GM18502 (cell line): ENCODE results near the gene HAUS2.

Source experiments
- ATAC-seq: cut with Tn5 transposase; IDR thresholded peaks from one replicate; pipeline ENCODE4 v1.9.1; 2021; ENCODE audit warnings: mild to moderate bottlenecking; ENCODE audit not compliant: unreplicated experiment, poor library complexity

HAUS2 gene

DNA sequence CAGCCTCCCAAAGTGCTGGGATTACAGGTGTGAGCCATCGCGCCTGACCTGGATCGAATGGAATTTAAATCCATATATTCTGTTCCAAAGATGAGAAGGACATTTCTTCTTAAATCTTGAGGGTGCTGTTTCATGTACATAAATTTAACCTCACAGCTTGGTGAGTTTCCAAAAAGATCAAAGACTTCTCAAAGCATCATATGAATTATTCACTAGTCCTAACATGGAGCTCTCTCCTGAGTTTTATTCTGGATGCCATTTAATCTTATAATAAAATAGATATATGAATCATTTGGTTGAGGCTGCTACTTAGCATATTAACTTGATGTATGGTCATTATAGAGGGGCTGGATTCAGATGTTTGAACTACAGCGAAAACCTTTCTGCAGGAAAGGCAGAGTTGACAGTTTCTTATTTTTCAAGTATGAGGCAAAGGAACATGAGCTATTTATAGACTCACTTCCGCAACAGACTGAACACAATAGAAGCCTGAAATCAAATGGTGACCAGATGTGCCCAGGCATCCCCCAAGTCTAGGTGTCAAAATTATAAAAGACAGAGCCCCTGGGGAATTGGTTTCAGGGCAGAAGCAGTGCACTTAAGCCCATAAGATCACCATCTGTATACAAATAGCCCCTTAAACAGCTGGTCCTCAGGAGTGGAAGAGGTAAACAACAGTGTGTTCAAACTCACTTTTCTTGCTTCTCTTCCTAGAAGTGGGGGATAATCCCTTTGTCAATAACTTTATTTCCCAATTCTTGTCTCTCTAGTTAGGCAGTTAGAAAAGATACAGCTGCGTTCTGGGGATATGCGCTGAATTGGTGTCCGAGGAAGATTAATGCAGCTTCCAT lies 56.5 kb downstream of the HAUS2 start:
- no peak for ATAC-seq

DNA sequence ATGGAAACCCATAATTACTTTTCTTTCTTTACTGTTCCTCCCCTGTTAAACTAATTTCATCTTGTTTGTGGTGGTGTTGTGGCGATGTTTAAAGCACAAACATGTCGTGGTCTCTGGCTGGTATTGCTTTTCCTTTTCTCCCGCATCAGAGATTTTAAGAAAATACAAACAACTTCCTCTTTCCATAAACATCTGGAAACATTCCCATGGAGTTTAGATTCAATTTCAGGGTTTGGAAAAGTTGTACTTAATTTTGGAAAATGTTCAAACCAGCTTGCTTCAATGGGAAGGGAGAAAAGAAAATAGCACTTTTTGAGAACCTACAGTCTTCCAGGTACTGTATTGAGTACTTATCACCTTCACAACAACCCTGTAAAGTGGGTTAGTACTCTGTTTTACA lies 57.2 kb downstream of the HAUS2 start:
- no peak for ATAC-seq

GRCh38 chr15:42608110-42608531 lies 59.5 kb downstream of the HAUS2 start:
- peak; percentile 63 for ATAC-seq

DNA sequence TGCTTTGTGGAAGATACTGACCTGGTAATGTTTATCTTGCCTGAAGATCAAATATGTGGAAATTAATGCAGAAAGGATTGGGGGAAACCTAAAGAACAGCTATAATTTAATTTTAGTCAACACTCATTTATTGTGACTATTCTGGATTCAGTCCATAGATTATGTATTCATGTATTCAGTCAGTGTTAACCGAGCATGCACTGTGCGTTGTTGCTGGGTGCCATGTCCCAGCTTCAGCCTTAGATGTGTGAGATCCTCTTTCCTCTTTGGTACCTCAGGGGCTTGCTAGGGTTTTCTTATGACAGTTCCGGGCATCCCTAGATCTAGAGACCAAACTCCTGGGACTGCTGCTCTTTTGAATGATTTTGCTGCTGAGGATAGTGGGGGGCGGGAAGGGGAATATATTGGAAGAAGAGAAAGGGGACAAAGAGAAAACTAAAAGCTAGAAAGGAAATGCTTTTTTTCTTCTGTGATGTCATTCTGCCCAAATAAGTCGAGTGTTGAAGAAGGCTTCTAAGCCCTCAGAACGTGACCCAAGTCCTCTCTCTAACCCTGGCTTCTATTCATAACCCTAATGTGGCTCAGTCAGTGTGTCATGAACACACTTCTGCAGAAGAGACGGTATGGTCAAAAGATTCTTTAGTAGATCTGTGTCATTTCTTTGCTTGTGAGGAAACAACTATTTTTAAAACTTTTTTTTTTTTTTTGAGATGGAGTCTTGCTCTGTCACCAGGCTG lies 60.3 kb downstream of the HAUS2 start:
- ATAC-seq: no peak

- no peak for ATAC-seq
Observed at GRCh38 chr15:42611532-42611931, 62.9 kb downstream of the HAUS2 start.

DNA sequence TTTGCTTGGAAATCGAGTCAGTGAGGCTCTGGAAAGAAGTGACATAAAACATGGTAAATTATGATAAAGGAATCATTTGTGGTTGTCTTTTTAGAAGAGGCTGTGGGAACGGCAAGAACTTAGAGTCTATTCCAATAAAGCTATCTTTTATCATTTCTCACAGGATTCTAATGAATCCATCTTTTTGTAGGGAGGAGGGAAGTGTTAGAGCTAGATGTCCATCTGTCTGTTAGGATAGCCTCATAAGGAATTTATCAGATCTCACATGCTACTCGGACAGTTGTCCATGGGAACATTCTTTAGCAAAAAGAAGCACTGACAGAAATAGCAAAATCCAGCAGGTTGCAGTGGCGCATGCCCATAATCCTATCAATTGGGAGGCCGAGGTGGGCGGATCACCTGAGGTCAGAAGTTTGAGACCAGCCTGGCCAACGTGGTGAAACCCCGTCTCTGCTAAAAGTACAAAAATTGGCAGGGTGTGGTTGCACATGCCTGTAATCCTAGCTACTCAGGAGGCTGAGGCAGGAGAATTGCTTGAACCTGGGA lies 63.8 kb downstream of the HAUS2 start:
- ATAC-seq: no peak

GRCh38 chr15:42616107-42616506 lies 67.5 kb downstream of the HAUS2 start:
- no peak for ATAC-seq
